ENCODE data around the gene RNF217.
"Not testable (repeated sequence)": the region's sequence is repeated elsewhere in the genome, so short reads cannot be mapped to it uniquely, and the experiment has no call there.

GRCh38 chr6:125036486-125036885 is 74.2 kb downstream of the RNF217 start:
- TF ChIP-seq CTCF (optimal IDR thresholded peaks at IDR 0.05 in 1 of 3, IDR thresholded peaks at IDR 0.05 in 1 of 3, conservative IDR thresholded peaks at IDR 0.05 in 1 of 3; ENCODE audit: extremely low read depth in 1 of 3, insufficient read depth in 2 of 3, low read length in 3 of 3); EZH2 (IDR thresholded peaks at IDR 0.05; ENCODE audit: low read length): not testable (repeated sequence)
